ENCODE results near the gene RPS6KA5.
"Not testable (repeated sequence)": the region's sequence is repeated elsewhere in the genome, so short reads cannot be mapped to it uniquely, and the experiment has no call there.

Gene RPS6KA5

DNA sequence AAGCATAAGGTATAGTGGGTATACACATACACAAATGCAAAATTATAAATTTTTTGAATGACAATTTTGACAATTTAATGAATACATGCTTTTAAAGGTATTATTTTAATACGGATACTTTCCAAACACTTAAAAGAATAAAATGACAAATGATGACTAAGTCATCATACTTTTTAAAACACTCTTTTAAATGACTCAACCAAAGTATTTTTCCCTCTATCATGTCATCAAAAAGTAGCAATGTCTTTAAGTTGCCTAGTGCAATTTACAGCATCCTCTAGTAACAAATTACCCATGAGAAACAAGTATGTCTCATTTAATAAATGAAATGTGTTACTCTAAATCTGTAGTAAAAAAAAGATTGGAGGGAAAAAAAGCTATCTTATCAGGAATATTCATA lies 73.3 kb downstream of the RPS6KA5 start:
- no peak for DNase-seq (ENCODE audit: low read depth in 3 of 3)

DNA sequence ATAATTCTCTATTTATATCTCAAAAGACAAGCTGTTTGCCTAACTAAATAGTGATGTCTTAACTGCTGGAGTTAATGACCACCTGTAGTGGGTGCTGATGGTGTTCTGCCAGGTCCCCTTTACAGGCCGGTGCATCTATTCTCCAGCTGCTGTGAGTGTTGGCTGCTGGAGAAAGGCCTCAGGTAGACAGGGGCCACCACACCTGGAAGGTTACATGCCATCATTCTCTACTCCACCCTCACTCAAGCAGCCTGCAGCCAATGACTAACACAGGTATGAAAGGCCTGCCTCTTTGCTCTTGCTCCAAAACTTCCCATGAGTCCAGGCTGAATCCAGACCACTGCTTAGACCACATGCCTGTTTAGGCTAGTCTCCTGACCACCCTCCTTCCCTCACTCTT lies 73.9 kb downstream of the RPS6KA5 start:
- no peak for DNase-seq (ENCODE audit: low read depth in 3 of 3)

DNA sequence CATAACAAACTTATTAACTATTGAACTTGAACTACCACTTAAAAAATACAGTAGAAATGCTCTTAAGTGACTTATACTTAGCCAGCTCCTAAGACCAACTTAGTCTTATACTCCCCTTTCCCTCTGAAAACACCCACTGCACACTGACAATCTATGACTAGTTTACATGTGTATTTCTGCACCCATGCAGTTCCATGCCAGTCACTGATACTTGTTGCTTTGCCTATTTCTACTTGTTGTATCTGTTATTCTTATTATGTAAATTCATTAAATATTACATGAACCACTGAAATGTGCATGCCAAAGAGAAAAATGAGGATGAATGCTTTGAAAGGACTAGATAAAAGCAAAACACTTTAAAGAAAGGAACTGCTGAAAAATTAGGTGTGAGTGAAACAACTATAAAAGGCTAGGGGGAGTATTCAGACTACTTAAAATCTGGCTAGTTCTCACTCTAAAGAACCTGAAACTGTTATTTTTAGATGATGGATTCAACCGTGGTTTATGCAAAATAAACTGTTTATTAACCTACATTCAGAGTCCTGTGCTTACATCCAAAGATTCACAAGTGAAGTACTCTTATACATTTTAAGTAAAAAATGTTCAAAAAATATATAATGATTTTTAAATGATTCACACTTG lies 74.7 kb downstream of the RPS6KA5 start:
- no peak for DNase-seq (ENCODE audit: low read depth in 3 of 3)

DNA sequence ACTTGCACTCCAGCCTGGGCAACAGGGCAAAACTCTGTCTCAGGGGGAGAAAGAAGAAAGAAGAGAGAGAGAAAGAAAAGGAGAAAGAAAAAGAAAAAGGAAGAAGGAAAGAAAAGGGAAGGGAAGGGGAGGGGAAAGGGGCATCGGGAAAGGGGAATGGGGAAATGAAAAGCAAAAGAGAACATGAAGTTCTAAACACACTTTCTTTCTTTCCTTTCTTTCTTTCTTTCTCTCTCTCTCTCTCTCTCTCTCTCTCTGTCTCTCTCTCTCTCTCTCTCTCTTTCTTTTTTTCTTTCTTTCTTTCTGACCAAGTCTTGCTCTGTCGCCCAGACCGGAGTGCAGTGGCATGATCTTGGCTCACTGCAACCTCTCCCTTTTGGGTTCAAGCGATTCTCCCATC lies 76.9 kb downstream of the RPS6KA5 start:
- DNase-seq (ENCODE audit: low read depth in 3 of 3) = no peak

DNA sequence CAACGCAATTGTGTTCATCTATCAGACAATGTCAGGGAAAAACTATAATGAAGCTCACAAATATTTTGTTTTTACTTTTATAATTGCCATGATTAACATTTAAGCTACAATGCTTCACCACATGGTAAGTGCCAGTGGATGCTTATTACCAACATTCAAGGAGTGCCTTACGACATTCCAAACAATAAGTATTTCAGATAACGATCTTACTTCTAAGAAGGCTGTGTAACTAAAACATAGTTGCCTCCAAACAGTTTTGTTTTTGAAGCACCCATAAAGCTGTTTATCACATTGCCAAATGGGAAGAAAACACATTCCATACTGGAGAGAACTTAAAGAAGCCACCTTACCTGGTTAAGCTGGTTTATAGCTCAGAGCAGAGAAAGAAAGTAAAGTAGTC lies 78.8 kb downstream of the RPS6KA5 start:
- DNase-seq (ENCODE audit: low read depth in 3 of 3) = no peak

DNA sequence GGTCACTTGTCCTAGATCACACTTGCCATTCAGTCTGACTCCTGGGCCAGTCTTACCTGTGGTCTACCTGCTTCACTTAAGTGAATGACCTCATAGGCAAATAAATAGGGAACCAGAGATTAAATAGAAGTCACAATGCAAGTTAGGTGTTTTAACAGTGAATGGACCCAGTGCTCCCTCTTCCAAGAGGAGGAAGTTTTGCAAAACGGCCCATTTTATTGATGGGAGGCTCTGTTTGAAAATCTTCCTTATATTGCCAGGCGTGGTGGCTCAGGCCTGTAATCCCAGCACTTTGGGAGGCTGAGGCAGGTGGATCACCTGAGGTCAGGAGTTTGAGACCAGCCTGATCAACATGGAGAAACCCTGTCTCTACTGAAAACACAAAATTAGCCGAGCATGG lies 79.8 kb downstream of the RPS6KA5 start:
- not testable (repeated sequence) for DNase-seq (ENCODE audit: low read depth in 3 of 3)

DNA sequence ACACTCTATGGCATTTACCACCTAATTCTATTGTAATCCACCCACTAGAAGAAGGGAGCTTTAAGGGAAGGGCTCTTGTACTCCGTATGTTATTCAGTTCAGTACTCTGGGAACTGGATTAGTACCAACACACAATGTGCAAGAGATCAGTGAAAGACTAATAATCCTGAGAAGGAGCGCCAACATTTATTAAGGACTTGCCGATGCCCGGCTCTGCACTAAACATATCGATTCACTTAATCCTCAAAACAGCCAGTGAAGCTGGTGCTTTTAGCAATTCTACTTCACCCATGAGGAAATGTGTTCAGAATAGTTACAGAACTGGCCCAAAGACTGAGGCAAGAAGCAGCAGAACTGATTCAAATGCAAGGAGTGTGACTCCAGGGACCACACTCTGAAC lies 80.9 kb downstream of the RPS6KA5 start:
- DNase-seq (ENCODE audit: low read depth in 3 of 3) = no peak

DNA sequence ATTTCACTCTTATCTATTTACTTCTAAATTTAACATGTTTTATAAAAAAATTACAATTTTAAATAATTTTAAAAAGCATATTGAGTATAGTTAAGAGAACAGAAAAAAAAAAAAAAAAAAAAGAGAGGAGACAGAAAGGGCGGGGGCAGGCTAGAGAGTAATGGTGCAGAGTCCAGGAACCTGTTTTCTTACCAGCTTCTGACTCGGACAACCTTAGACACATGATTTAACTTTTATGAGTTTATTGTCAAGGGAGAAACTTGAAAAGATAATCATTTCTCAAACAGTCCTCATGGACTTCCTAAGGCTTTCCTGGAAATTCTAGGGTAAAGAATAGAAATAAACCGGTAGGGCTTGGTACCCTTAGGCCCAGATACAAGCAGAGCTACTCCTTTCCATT lies 84.3 kb downstream of the RPS6KA5 start:
- DNase-seq (ENCODE audit: low read depth in 3 of 3) = no peak

DNA sequence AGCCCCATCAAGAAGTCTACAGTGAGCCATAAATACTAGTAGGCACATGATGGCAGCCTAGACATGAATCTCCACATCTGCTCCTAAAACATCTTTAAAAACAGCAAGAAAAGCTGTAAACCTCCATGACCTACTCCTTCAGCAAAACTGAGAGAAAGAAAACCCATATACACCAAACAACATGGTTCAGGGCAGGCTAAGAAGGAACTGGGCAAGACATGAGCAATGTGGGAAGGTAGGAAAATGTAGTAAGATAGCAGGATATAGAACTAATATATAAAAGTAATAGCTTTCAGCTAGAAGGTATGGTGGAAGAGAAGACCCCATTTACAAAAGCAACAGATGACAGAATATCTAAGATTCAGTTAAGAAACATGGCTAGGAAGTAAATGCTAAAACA lies 88.8 kb downstream of the RPS6KA5 start:
- DNase-seq (ENCODE audit: low read depth in 3 of 3) = no peak

DNA sequence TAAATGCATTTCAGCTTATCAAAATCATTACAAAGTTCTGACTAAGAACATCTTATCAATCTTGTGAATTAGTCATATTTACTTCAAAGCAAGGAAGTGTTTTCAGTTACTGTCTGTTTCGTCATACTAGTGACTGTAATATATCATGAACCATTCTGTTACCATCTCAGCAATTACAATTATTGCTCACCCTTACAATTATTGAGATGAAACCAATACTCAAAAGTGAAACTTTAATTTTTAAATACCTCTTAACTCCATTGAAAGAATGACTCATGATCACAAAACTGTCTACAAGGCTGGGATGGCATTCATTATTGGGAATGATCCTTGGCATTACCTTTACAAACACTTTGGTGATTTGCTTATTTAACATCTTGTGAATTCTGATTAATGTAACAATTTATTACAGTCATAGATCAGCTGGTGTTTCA lies 90.3 kb downstream of the RPS6KA5 start:
- DNase-seq (ENCODE audit: low read depth in 3 of 3) = no peak

DNA sequence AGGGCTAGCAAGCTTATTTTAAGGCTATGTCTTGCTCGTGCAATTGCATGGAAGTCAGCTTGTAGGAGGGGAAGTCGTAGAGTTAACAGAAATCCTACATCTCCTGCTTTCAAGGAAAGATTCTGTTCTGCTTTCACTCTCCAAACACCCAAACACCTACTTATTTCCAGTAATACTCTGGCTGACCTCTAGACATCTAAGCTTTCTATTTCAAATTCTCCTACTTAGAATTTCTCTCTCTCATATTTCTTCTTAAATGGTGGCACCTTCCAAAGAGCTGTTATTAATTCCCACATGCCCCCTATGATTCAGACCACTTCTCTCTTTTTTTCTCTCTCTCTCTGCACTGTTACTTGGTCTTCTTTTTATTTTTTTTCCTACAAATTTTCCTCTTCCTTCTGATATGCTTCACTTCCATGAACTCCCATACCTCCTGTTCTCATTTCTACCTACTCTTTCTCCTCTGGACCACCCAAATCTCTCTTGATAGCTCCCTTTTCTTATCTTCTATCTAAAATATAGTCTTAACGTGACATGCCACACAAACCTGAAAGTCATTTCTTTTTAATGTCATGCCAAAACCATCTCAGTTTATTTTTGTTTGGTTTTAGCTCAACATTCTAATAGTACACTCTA lies 90.8 kb downstream of the RPS6KA5 start:
- DNase-seq (ENCODE audit: low read depth in 3 of 3) = no peak

DNA sequence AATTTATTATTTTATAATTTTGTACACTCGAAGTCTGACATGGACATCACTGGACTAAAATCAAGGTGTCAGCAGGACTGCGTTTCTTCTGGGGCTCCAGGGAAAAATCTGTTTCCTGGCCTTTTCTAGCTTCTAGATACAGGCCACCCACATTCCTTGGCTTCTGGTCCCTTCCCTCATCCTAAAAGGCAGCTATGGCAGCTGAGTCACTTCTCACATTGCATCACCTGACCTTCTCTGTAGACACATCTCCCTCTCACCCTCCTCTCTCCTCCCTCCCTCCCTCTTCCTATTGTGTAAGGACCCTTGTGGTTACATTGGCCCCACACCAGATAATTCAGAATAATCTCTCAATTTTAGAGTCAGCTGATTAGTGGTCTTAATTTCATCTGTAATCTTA lies 92.4 kb downstream of the RPS6KA5 start:
- DNase-seq (ENCODE audit: low read depth in 3 of 3) = no peak

DNA sequence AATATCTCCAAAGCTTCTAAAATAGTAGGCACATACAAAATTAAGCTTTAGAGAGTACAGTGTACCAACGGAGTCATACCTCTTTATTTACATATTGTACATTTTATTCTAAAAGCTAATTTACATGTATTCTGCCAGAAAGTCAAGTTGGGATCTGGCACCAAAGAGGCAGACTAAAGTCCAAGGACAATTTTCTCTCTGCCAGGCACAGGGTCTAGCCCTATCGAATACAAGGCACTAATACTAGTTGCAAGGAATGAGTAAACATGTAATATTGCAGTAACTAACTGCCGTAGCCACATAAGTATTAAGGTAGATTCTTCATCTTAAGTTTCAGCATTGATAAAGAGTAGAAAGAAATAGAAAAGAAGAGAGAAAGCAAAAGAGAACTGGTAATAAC lies 93.9 kb downstream of the RPS6KA5 start:
- DNase-seq (ENCODE audit: low read depth in 3 of 3) = no peak

DNA sequence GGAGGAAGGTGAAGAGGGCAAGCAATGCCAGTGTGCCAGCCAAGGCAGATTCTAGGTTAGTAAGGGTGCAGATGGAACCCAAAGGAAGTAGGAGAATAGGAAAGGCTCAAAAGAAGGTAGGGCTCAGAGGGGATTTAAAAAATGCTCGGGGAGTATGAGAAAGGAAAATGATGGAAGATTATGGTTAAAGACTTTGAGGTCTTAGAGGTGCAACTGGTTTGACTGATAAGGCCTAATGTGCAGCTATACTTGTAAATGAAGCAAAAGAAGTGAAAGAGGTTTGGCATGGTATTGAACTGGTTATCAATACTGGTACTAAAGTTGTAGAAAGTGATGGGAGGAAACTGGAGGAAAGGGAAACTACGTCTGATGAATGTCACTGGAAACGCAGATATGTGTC lies 94.7 kb downstream of the RPS6KA5 start:
- DNase-seq (ENCODE audit: low read depth in 3 of 3) = no peak

DNA sequence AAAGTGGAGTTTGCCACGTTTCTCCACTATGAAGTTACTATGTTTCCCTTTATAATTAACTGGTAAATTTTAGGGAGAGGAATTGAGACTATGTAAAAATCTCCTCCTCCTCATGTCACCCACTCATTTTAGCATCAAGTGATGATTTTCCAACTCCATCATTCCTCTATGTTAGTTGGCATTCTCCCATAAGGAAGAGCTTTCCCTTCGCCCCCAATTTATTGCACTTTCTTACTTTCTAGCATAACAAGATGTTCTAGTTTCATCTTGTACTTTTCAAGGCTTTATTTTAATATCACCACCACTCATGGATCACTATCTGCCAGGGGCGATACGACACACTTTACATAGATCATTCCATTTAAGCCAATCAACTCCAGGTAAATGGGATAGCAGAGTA lies 97.1 kb downstream of the RPS6KA5 start:
- no peak for DNase-seq (ENCODE audit: low read depth in 3 of 3)

DNA sequence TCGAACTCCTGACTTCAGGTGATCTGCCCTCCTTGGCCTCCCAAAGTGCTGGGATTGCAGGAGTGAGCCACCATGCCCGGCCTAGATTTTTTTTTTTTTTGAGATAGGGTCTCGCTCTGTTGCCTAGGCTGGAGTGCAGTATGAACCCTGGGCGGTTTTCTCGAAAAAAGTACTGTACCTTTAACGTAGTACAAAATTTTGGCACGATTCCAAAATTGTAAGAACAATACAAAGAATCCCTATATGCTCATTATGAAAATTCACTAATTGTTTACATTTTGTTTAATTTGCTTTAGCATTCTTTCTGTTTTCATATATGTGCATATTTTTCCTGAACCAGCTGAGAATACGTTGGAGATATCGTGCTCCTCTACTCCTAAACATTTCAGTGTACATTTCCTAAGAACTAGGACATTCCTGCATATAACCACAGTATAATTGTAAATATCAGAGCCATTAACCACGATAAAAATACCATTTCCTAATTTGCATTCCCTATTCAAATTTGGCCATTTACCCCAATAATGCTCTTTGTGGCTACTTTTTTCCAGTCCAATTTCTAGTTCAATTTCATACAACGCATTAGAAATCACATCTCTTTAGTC lies 97.8 kb downstream of the RPS6KA5 start:
- DNase-seq (ENCODE audit: low read depth in 3 of 3) = no peak

DNA sequence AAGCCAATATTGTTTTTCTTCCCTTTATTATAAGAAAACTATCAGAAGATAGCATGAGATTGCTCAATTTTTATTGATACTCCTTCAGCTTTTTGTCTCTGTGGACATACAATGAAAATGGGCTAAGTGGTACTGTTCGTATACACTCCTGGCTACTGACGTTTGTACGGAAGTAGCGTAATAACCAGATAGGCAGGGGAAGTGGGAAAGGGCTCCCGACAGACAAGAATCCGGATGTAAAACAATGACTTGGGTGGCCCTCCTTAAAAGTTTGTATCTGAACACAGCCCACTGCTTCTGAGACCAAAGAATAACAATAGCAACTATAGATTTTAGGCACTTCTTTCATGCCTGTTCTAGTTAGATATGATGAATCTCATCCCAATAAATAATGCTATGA lies 99.6 kb downstream of the RPS6KA5 start:
- no peak for DNase-seq (ENCODE audit: low read depth in 3 of 3)

DNA sequence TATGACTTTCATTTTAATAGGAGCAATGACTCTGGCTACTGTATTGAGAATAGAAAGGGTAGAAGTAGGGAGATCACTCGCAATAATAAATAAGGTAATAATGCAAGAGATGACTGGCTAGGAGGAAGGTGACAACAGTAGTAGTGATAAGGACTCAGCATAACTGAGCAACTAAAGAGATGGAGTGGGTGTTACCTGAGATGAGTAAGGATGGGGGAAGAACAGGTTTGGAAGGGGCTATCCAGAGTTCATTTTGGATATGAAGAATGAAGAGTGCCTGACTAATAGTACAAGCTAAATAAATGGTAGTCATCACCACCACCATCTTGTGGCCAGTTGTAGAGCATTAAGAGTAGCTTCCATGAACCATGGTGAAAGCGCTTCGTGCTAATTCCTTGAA lies 101.1 kb downstream of the RPS6KA5 start:
- no peak for DNase-seq (ENCODE audit: low read depth in 3 of 3)

DNA sequence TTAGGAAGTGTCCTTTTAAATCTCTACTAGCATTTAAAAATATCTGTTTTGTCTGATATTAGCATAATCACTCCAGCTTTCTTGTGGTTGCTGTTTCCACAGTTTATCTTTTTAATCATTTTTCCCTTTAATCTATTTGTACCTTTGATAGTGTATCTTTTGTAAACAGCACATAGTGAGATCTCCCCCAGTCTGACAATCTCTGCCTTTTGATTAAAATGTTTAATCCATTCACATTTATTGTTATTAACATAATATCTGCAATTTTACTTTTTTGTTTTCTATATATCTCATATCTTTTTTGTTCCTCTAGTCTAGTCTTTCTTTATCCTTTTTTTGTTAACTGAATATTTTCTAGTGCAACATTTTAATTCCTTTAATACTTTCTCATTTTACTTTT lies 104.2 kb downstream of the RPS6KA5 start:
- DNase-seq (ENCODE audit: low read depth in 3 of 3) = no peak

DNA sequence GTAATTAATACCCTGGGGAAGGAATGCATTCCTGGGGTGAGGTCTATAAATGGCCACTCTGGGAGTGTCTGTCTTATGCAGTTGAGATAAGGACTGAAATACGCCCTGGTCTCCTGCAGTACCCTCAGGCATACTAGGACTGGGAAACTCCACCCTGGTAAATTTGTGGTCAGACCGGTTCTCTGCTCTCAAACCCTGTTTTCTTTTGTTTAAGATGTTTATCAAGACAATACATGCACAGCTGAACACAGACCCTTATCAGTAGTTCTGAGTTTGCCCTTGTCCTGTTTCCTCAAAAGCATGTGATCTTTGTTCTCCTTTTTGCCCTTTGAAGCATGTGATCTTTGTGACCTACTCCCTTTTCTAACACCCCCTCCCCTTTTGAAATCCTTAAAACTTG lies 106.8 kb downstream of the RPS6KA5 start:
- DNase-seq (ENCODE audit: low read depth in 3 of 3) = not testable (repeated sequence)

DNA sequence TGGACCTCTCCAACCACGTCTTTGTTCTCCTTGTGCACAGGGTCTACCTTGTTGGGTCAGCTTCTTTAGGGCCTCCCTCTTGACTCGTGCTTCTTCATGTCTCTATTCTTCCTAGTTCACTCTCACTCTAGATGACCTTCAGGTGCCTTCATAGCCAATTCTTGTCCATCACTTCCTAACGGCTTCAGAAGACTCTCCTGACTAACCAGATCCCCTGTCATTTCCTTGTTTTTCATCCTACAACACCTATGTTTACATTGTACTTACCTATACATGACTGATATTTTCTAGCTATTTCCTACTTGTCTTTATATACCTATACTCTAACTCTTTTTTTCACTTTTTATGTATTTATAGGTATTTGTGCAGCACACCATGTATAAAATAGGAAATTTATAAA lies 117.1 kb downstream of the RPS6KA5 start:
- no peak for DNase-seq (ENCODE audit: low read depth in 3 of 3)

DNA sequence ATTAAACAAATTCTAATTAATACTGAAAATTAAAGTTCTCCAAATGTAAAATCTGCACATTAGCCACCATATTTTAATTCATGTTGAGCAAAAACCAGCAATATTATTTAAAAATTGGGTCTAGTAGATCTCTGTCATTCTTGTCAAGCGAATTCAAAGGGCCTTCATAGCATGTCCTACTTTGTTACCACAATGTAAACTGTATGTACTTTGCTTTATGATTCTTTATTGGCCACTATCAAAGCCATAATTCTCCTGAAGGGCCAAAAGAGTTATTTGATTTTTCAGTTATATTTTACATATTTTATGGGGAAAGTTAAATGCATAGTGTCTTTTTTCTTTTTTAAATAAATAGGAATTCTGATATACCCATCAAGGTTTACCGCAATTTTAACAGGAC lies 117.9 kb downstream of the RPS6KA5 start:
- DNase-seq (ENCODE audit: low read depth in 3 of 3) = no peak

DNA sequence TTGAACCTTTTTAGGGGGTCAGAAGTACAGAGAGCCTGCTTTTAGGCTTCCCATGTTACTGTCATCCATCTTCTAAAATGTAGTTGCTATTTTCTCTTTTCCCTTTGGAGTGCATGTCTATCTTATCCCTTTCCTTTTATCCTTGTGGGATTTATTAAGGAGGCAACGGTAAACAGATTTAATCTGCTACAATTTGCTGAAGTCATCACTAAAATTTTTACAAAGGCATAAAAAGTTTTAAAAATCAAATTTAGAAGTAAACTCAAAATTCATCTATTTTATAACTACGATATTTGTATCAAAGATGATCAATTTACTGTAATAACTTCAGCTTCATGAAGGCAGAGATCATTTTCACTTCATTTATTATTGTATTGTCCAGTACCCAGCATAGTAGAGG lies 118.7 kb downstream of the RPS6KA5 start:
- DNase-seq (ENCODE audit: low read depth in 3 of 3) = no peak
